Activated naive CD4-positive, alpha-beta T cell treated with anti-CD3 and anti-CD28 coated beads, Interleukin-2, amount 10 ng/mL, durations not matched to agents 7 days and 5 days (primary cell): Measurements from ENCODE around the gene ZNF280B.
"Not testable (repeated sequence)": the region's sequence is repeated elsewhere in the genome, so short reads cannot be mapped to it uniquely, and the experiment has no call there.

Source experiments
- CTCF ChIA-PET: fragments of 350-600 bp; sonication (Branson Sonifier 250); formaldehyde crosslinking; loops from one replicate; lab custom pipeline; 2021; ENCODE audit warnings: antibody characterized with exemption; lab: Charles Lee
- DNase-seq: peaks from one replicate; pipeline ENCODE4 v3.0.0-alpha.2; 2020
- H3K27ac Mint-ChIP-seq: one replicate; pipeline ENCODE4 v1.8.0; 2021; ENCODE audit warnings: mild to moderate bottlenecking, moderate library complexity, mixed read lengths
- H3K27me3 Mint-ChIP-seq: one replicate; pipeline ENCODE4 v1.8.0; 2021; ENCODE audit warnings: mild to moderate bottlenecking, mixed read lengths
- H3K36me3 Mint-ChIP-seq: one replicate; pipeline ENCODE4 v1.8.0; 2021; ENCODE audit warnings: mixed read lengths
- H3K4me1 Mint-ChIP-seq: one replicate; pipeline ENCODE4 v1.8.0; 2021; ENCODE audit warnings: mixed read lengths
- H3K4me3 Mint-ChIP-seq: one replicate; pipeline ENCODE4 v1.8.0; 2021; ENCODE audit warnings: mild to moderate bottlenecking, moderate library complexity, mixed read lengths
- H3K9me3 Mint-ChIP-seq: one replicate; pipeline ENCODE4 v1.8.0; 2021; ENCODE audit warnings: mixed read lengths

ZNF280B gene

GRCh38 chr22:22460060-22460459 lies 48.5 kb downstream of the ZNF280B start:
- Mint-ChIP-seq H3K27me3 (peaks cover 32% of the 10 kb centered on the region), H3K36me3 (no peaks in the 10 kb centered on the region), H3K27ac (no peak overlapping the region), H3K4me1 (no peaks in the 10 kb centered on the region), H3K4me3 (no peak overlapping the region), H3K9me3 (peaks cover 25% of the 10 kb centered on the region)
- no peak for DNase-seq
- CTCF ChIA-PET, result interaction anchor here (0.8 kb wide), 1 partner anchor 127 kb away, joined by 3 read pairs; no protein-coding TSS in a partner anchor

- Mint-ChIP-seq H3K4me3 (no peak overlapping the region), H3K4me1 (no peaks in the 10 kb centered on the region), H3K9me3 (peaks cover 25% of the 10 kb centered on the region), H3K27ac (no peak overlapping the region), H3K36me3 (no peaks in the 10 kb centered on the region), H3K27me3 (peaks cover 28% of the 10 kb centered on the region)
- CTCF ChIA-PET, result no interaction called here
- DNase-seq, result no peak
Measured at GRCh38 chr22:22458896-22459588, 49.5 kb downstream of the ZNF280B start.

- Mint-ChIP-seq H3K9me3 (peaks cover 26% of the 10 kb centered on the region), H3K4me1 (no peaks in the 10 kb centered on the region), H3K36me3 (no peaks in the 10 kb centered on the region), H3K27me3 (peaks cover 30% of the 10 kb centered on the region), H3K4me3 (no peak overlapping the region), H3K27ac (no peak overlapping the region)
- no peak for DNase-seq
- CTCF ChIA-PET, result no interaction called here
Measured at GRCh38 chr22:22458387-22458786, 50.2 kb downstream of the ZNF280B start.

GRCh38 chr22:22454997-22455396 lies 53.5 kb downstream of the ZNF280B start:
- Mint-ChIP-seq H3K27me3 (peaks cover 45% of the 10 kb centered on the region), H3K27ac (no peak overlapping the region), H3K36me3 (no peaks in the 10 kb centered on the region), H3K4me3 (no peak overlapping the region), H3K9me3 (peaks cover 35% of the 10 kb centered on the region), H3K4me1 (no peaks in the 10 kb centered on the region)
- CTCF ChIA-PET, result no interaction called here
- DNase-seq, result no peak

- H3K4me3 Mint-ChIP-seq, result no peak overlapping the region
- H3K36me3 Mint-ChIP-seq, result no peaks in the 10 kb centered on the region
- CTCF ChIA-PET, result no interaction called here
- DNase-seq, result no peak
- H3K9me3 Mint-ChIP-seq, result peaks cover 16% of the 10 kb centered on the region
- peaks cover 47% of the 10 kb centered on the region for H3K27me3 Mint-ChIP-seq
- no peaks in the 10 kb centered on the region for H3K4me1 Mint-ChIP-seq
- no peak overlapping the region for H3K27ac Mint-ChIP-seq
Measured at GRCh38 chr22:22452996-22453686, 55.4 kb downstream of the ZNF280B start.

GRCh38 chr22:22452211-22452610 lies 56.3 kb downstream of the ZNF280B start:
- DNase-seq, result no peak
- Mint-ChIP-seq H3K4me1 (no peaks in the 10 kb centered on the region), H3K4me3 (no peak overlapping the region), H3K27me3 (peaks cover 48% of the 10 kb centered on the region), H3K27ac (no peak overlapping the region), H3K9me3 (peaks cover 10% of the 10 kb centered on the region), H3K36me3 (no peaks in the 10 kb centered on the region)
- CTCF ChIA-PET, result no interaction called here

GRCh38 chr22:22450343-22450839 lies 58.2 kb downstream of the ZNF280B start:
- CTCF ChIA-PET, result interaction anchor here (1.1 kb wide), 1 partner anchor 13 kb away, joined by 5 read pairs; no protein-coding TSS in a partner anchor
- peaks cover 10% of the 10 kb centered on the region for H3K9me3 Mint-ChIP-seq
- H3K27me3 Mint-ChIP-seq, result peaks cover 47% of the 10 kb centered on the region
- H3K36me3 Mint-ChIP-seq, result no peaks in the 10 kb centered on the region
- H3K4me1 Mint-ChIP-seq, result no peaks in the 10 kb centered on the region
- DNase-seq, result no peak
- H3K4me3 Mint-ChIP-seq, result no peak overlapping the region
- H3K27ac Mint-ChIP-seq, result no peak overlapping the region

- Mint-ChIP-seq H3K9me3 (peaks cover 10% of the 10 kb centered on the region), H3K4me1 (no peaks in the 10 kb centered on the region), H3K27ac (no peak overlapping the region), H3K27me3 (peaks cover 44% of the 10 kb centered on the region), H3K4me3 (no peak overlapping the region), H3K36me3 (no peaks in the 10 kb centered on the region)
- DNase-seq, result no peak
- CTCF ChIA-PET, result interaction anchor here (1.1 kb wide), 1 partner anchor 14 kb away, joined by 5 read pairs; no protein-coding TSS in a partner anchor
Measured at GRCh38 chr22:22449819-22450218, 58.7 kb downstream of the ZNF280B start.

GRCh38 chr22:22446517-22446916 lies 62.0 kb downstream of the ZNF280B start:
- H3K4me1 Mint-ChIP-seq, result no peaks in the 10 kb centered on the region
- CTCF ChIA-PET, result interaction anchor here (0.7 kb wide), 1 partner anchor 239 kb away, joined by 3 read pairs; no protein-coding TSS in a partner anchor
- H3K36me3 Mint-ChIP-seq, result no peaks in the 10 kb centered on the region
- H3K27ac Mint-ChIP-seq, result no peak overlapping the region
- H3K9me3 Mint-ChIP-seq, result no peaks in the 10 kb centered on the region
- DNase-seq, result no peak
- H3K27me3 Mint-ChIP-seq, result peaks cover 26% of the 10 kb centered on the region
- H3K4me3 Mint-ChIP-seq, result no peak overlapping the region

GRCh38 chr22:22444007-22444589 lies 64.4 kb downstream of the ZNF280B start:
- H3K9me3 Mint-ChIP-seq, H3K27ac Mint-ChIP-seq, CTCF ChIA-PET, DNase-seq, H3K4me3 Mint-ChIP-seq, H3K4me1 Mint-ChIP-seq, H3K36me3 Mint-ChIP-seq: not testable (repeated sequence)
- H3K27me3 Mint-ChIP-seq, result peaks cover 33% of the 10 kb centered on the region

- no peaks in the 10 kb centered on the region for H3K4me1 Mint-ChIP-seq
- no peaks in the 10 kb centered on the region for H3K36me3 Mint-ChIP-seq
- DNase-seq, result no peak
- no peaks in the 10 kb centered on the region for H3K9me3 Mint-ChIP-seq
- H3K27me3 Mint-ChIP-seq, result peaks cover 33% of the 10 kb centered on the region
- H3K27ac Mint-ChIP-seq, result no peak overlapping the region
- CTCF ChIA-PET, result no interaction called here
- no peak overlapping the region for H3K4me3 Mint-ChIP-seq
Measured at GRCh38 chr22:22442928-22443709, 65.4 kb downstream of the ZNF280B start.

- DNase-seq, H3K27ac Mint-ChIP-seq, H3K36me3 Mint-ChIP-seq, H3K4me1 Mint-ChIP-seq, H3K4me3 Mint-ChIP-seq, CTCF ChIA-PET, H3K9me3 Mint-ChIP-seq: not testable (repeated sequence)
- peaks cover 29% of the 10 kb centered on the region for H3K27me3 Mint-ChIP-seq
Measured at GRCh38 chr22:22441626-22442025, 66.9 kb downstream of the ZNF280B start.

- H3K27ac Mint-ChIP-seq, result no peak overlapping the region
Measured at GRCh38 chr22:22440188-22440587, 68.4 kb downstream of the ZNF280B start.

More at GRCh38 chr22:22440188-22440587, 68.4 kb downstream of the ZNF280B start:
- CTCF ChIA-PET, result no interaction called here
- Mint-ChIP-seq H3K9me3 (no peaks in the 10 kb centered on the region), H3K4me1 (no peaks in the 10 kb centered on the region), H3K36me3 (no peaks in the 10 kb centered on the region), H3K27me3 (peaks cover 29% of the 10 kb centered on the region), H3K4me3 (no peak overlapping the region)
- DNase-seq, result no peak
